GM10248 (cell line): ENCODE measurements around the gene RIMBP2.

Source experiments
- CTCF ChIA-PET: fragments of 300-600 bp; sonication (Branson Sonifier 250); formaldehyde crosslinking; extraction: SDS; loops from one replicate; lab custom pipeline; 2021; ENCODE audit warnings: antibody characterized with exemption; lab: Yijun Ruan, JAX
- POLR2A ChIA-PET: fragments of 350-650 bp; sonication (Branson Sonifier 250); formaldehyde crosslinking; extraction: SDS; loops from one replicate; lab custom pipeline; 2020; ENCODE audit warnings: antibody characterized with exemption; lab: Yijun Ruan, JAX
- DNase-seq: peaks from one replicate; pipeline ENCODE4 v3.0.0; 2012; ENCODE audit errors: extremely low spot score
- CTCF ChIP-seq: IDR thresholded peaks from 2 replicates; pipeline ENCODE4 v1.5.1; 2012; ENCODE audit warnings: mild to moderate bottlenecking, low read depth; ENCODE audit errors: extremely low read depth, missing control alignments, control extremely low read depth

The RIMBP2 gene

GRCh38 chr12:130477701-130478100 lies 238.4 kb downstream of the RIMBP2 start:
- POLR2A ChIA-PET, result no interaction called here
- no peak for TF ChIP-seq CTCF
- CTCF ChIA-PET, result interaction anchor here (1.4 kb wide), 1 partner anchor 14 kb away, joined by 3 read pairs; no protein-coding TSS in a partner anchor
- no peak for DNase-seq

GRCh38 chr12:130477266-130477665 lies 238.8 kb downstream of the RIMBP2 start:
- no peak for TF ChIP-seq CTCF
- DNase-seq, result no peak
- POLR2A ChIA-PET, result no interaction called here
- CTCF ChIA-PET, result interaction anchor here (1.0 to 1.4 kb wide), 2 partner anchors 12 to 15 kb away, joined by 3 read pairs; no protein-coding TSS in a partner anchor

- DNase-seq, result no peak
Measured at GRCh38 chr12:130476451-130477135, 239.5 kb downstream of the RIMBP2 start.

GRCh38 chr12:130474599-130475269 lies 241.4 kb downstream of the RIMBP2 start:
- CTCF ChIA-PET, result interaction anchor here (2.3 kb wide), 1 partner anchor 273 kb away, joined by 6 read pairs; no protein-coding TSS in a partner anchor
- POLR2A ChIA-PET, result no interaction called here
- TF ChIP-seq CTCF, result no peak
- DNase-seq, result no peak

More at GRCh38 chr12:130476451-130477135, 239.5 kb downstream of the RIMBP2 start:
- ChIA-PET CTCF (interaction anchor here (1.0 to 2.3 kb wide), 3 partner anchors 12 to 271 kb away, joined by 3 to 6 read pairs (median 3); no protein-coding TSS in a partner anchor), POLR2A (no interaction called here)
- no peak for TF ChIP-seq CTCF

GRCh38 chr12:130473266-130473665 lies 242.8 kb downstream of the RIMBP2 start:
- ChIA-PET POLR2A (no interaction called here), CTCF (interaction anchor here (1.7 kb wide), 1 partner anchor 275 kb away, joined by 5 read pairs; no protein-coding TSS in a partner anchor)
- no peak for TF ChIP-seq CTCF
- no peak for DNase-seq

GRCh38 chr12:130470969-130471368 lies 245.1 kb downstream of the RIMBP2 start:
- ChIA-PET CTCF (no interaction called here), POLR2A (no interaction called here)
- DNase-seq, result no peak
- no peak for TF ChIP-seq CTCF
